Heart right ventricle (tissue), 16 donors: ENCODE measurements around the gene FBXO24. TPM values are rescaled to one million over a fixed set of nuclear protein-coding genes. Genes with fewer than 3 reads are reported as not detected.

ENCODE experiments used
- ATAC-seq, 8 donors: fragments of 200-7000 bp; cut with Tn5 transposase; one replicate each; pipeline ENCODE4 v1.9.1; 2020; ENCODE audit warnings: mild to moderate bottlenecking in 8 of 8, moderate library complexity in 8 of 8, moderate number of reproducible peaks in 1 of 8
- DNase-seq, 2 donors: peaks; one replicate each; pipeline ENCODE4 v3.0.0-alpha.2; 2020
- H3K27ac ChIP-seq, 10 donors: fragments of 200-600 bp; sonication (generic) in 2 of 10; one replicate each; pipeline versions ENCODE4 v1.5.0 to v1.8.0; 2020 to 2022; ENCODE audit warnings: mild to moderate bottlenecking in 3 of 10
- H3K27me3 ChIP-seq, 7 donors: fragments of 200-600 bp; one replicate each; pipeline ENCODE4 v1.8.0; 2021 to 2022; ENCODE audit warnings: mild to moderate bottlenecking in 2 of 7
- H3K36me3 ChIP-seq, 9 donors: fragments of 200-600 bp; sonication (generic) in 1 of 9; one replicate each; pipeline versions ENCODE4 v1.5.0 to v1.8.0; 2020 to 2022; ENCODE audit warnings: mild to moderate bottlenecking in 2 of 9
- H3K4me1 ChIP-seq, 9 donors: fragments of 200-600 bp; sonication (generic) in 1 of 9; one replicate each; pipeline versions ENCODE4 v1.5.0 to v1.8.0; 2020 to 2022; ENCODE audit warnings: mild to moderate bottlenecking in 4 of 9
- H3K4me3 ChIP-seq, 10 donors: fragments of 200-600 bp; sonication (generic) in 2 of 10; one replicate each; pipeline versions ENCODE4 v1.5.0 to v1.8.0; 2020 to 2022; ENCODE audit warnings: mild to moderate bottlenecking in 7 of 10, moderate library complexity in 2 of 10
- H3K9me3 ChIP-seq, 11 donors: fragments of 200-600 bp in 10 of 11; sonication (generic) in 2 of 11; one replicate each; pipeline versions ENCODE4 v1.5.0 to v1.8.0; 2013 to 2022; ENCODE audit warnings: mild to moderate bottlenecking in 2 of 11, control low read depth in 1 of 11, moderate library complexity in 1 of 11
- WGBS, 2 donors: extraction: QIAGEN DNeasy Blood & Tissue Kit; methylation state at CpG; one replicate each; pipeline ENCODE4 v1.1.7; 2013; ENCODE audit warnings: inconsistent platforms in 1 of 2; 5-methylcytosine and 5-hydroxymethylcytosine counted together
- intact Hi-C, 10 donors: fragments of 100-400 bp; cut with DNase I; formaldehyde crosslinking; loops; one replicate each; pipeline versions ENCODE4 v1.11.1 to v1.14.2; 2022
- polyA plus RNA-seq, 2 donors: library from polyadenylated mRNA; stranded (reverse); fragments of 200-250 nt; gene quantifications; one replicate each; pipeline ENCODE4 v1.2.3, GENCODE V29; 2013
- total RNA-seq, 10 donors: library from RNA; stranded (reverse); fragmentation: NEBNext Ultra II Directional in 3 of 10; extraction: Animal tissue kit (Norgen Biotek cat#: 25700) in 3 of 10; gene quantifications; one replicate each; pipeline versions ENCODE4 v1.2.1 to v1.2.4, GENCODE V29; 2021 to 2023
- TF ChIP-seq, protein P1 (sequence below), 9 donors: fragments of 200-600 bp; sonication (generic) in 2 of 9; IDR thresholded peaks; one replicate each; pipeline versions ENCODE4 v1.5.0 to v1.8.0; 2021 to 2022; ENCODE audit warnings: antibody characterized with exemption in 9 of 9, mild to moderate bottlenecking in 5 of 9, moderate library complexity in 1 of 9
- donor health status: Arrhythmogenic right ventricular cardiomyopathy.
- donor health status: ischemic (EF 13 %, LVEDD 7.1; RV severe dilation, severe dysfunction).
- donor health status: healthy with polysubstance abuse.
- donor health status: DM: no; HTN: yes; CAD: no.
- donor health status: DM: no; HTN: no; CAD: no.
- donor health status: ischemic (EF 25% LVEDD 6.9; RV normal size, moderate dysfunction).
- donor health status: ischemic (EF 25% LVEDD 5.7; RV mildly dilated, moderate dysfunction).
- donor health status: healthy.
- donor health status: DM: yes; HTN: yes; CAD: no.
- donor health status: Ischemic cardiomyopathy.
- donor health status: ischemic (EF 35%, LVEDD 5.7; RV mildly dilated, moderate dysfunction).
- donor health status: nonischemic (EF 11% LVEDD 7.7; RV severe dilation, severe dysfunction).
- donor health status: DM: yes; HTN: yes; CAD: no.
- donor health status: PGD.
- donor health status: ischemic (EF 29% LVEDD 5.4; RV normal size, mild dysfunction).
- donor health status: nonischemic (EF 23%, LVEDD 6.1; RV moderate dilation, normal function).

The FBXO24 gene
- total and polyA plus RNA-seq, 12 donors, result 0.15 to 0.73 (median 0.40) TPM; not detected in 2

DNA sequence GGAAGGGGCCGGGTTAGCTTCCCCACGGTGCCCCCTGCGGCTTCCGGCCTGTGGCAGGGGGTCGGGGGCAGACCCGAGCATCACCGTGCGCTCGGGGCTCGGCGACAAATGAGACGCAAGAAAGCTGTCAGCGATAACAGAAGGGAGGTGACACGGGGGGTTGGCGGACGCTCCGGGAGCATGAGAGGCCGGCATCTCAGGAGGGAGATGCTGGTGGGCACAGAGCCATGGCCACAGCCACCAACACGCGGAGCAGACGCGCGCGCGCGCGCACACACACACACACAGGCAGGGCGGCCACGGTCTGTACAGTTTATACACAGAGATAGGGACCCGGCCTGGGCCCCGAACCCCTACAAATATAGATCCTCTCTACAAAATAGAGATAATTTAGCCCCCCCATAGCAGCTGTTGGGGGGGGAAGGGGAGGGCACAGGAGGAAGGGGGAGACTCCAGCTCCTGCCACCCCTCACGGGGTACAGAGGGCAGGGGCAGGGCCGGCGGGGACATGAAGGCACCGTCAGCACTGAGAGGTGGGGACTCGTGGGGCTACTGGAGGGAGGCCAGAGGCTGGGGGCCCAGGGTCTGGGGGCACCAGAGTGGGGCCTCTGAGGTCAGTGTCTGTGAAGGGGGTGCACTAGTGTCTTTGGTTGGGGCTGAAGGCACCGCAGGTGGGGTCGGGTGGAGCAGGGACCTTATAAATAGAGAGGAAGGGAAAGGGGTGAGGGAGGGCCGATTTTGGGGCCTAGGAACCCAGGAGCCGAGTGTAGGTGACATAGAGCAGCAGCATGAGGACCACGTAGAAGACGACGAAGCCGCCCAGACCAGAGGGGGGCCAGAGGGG lies 11.5 kb upstream of the FBXO24 start:
- no peak for ATAC-seq
- Histone ChIP-seq H3K4me1 (peaks cover 0 to 16% (median 10%) of the 10 kb centered on the region in 9 donors), H3K4me3 (no peak overlapping the region), H3K9me3 (no peaks in the 10 kb centered on the region), H3K27me3 (peaks cover 0 to 17% (median 0%) of the 10 kb centered on the region in 7 donors), H3K36me3 (peaks cover 4 to 70% (median 55%) of the 10 kb centered on the region in 9 donors), H3K27ac (no peak overlapping the region)
- TF ChIP-seq, protein P1, sequence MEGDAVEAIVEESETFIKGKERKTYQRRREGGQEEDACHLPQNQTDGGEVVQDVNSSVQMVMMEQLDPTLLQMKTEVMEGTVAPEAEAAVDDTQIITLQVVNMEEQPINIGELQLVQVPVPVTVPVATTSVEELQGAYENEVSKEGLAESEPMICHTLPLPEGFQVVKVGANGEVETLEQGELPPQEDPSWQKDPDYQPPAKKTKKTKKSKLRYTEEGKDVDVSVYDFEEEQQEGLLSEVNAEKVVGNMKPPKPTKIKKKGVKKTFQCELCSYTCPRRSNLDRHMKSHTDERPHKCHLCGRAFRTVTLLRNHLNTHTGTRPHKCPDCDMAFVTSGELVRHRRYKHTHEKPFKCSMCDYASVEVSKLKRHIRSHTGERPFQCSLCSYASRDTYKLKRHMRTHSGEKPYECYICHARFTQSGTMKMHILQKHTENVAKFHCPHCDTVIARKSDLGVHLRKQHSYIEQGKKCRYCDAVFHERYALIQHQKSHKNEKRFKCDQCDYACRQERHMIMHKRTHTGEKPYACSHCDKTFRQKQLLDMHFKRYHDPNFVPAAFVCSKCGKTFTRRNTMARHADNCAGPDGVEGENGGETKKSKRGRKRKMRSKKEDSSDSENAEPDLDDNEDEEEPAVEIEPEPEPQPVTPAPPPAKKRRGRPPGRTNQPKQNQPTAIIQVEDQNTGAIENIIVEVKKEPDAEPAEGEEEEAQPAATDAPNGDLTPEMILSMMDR (IDR thresholded peaks at IDR 0.05), result no peak
- DNase-seq, result no peak
- WGBS, 2 donors, result 94% methylated on average over 44 of the region's 44 CpGs
- intact Hi-C loops, result no loop called here

DNA sequence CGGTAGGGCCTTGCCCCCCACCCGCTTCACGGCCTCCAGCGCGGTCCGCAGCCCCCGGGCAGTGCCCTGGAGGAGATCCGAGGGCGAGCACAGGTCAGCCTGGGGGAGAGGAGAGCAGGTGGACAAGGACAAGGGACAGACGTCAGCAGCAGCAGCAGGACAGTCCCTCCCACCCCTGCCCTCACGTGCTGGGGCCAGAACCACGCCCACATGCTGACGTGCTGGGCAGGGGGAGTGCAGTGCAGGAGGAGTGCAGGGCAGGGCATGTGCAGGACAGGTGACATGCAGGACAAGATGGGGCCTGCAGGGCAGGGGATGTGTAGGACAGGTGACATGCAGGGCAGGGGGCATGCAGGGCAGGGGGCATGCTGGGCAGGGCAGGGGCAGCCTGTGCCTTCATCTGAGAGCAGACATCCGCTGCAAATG lies 10.9 kb upstream of the FBXO24 start:
- intact Hi-C loops, result no loop called here
- Histone ChIP-seq H3K27me3 (peaks cover 0 to 11% (median 0%) of the 10 kb centered on the region in 7 donors), H3K9me3 (no peaks in the 10 kb centered on the region), H3K4me3 (no peak overlapping the region), H3K27ac (no peak overlapping the region), H3K4me1 (peaks cover 0 to 10% (median 4%) of the 10 kb centered on the region in 9 donors), H3K36me3 (peaks cover 4 to 76% (median 61%) of the 10 kb centered on the region in 9 donors)
- no peak for ATAC-seq
- TF ChIP-seq, protein P1 (IDR thresholded peaks at IDR 0.05), result no peak
- no peak for DNase-seq
- 74 to 82% methylated on average over 14 of the region's 14 CpGs for WGBS, 2 donors

GRCh38 chr7:100575746-100576383 lies 10.3 kb upstream of the FBXO24 start:
- Histone ChIP-seq H3K27ac (no peak overlapping the region), H3K9me3 (no peaks in the 10 kb centered on the region), H3K4me1 (peaks cover 0 to 3% (median 0%) of the 10 kb centered on the region in 9 donors), H3K4me3 (no peak overlapping the region), H3K36me3 (peaks cover 4 to 81% (median 65%) of the 10 kb centered on the region in 9 donors), H3K27me3 (peaks cover 0 to 4% (median 0%) of the 10 kb centered on the region in 7 donors)
- intact Hi-C loops, result no loop called here
- TF ChIP-seq, protein P1 (IDR thresholded peaks at IDR 0.05), result no peak
- WGBS, 2 donors, result 91% methylated on average over 17 of the region's 17 CpGs
- DNase-seq, result no peak
- no peak for ATAC-seq

DNA sequence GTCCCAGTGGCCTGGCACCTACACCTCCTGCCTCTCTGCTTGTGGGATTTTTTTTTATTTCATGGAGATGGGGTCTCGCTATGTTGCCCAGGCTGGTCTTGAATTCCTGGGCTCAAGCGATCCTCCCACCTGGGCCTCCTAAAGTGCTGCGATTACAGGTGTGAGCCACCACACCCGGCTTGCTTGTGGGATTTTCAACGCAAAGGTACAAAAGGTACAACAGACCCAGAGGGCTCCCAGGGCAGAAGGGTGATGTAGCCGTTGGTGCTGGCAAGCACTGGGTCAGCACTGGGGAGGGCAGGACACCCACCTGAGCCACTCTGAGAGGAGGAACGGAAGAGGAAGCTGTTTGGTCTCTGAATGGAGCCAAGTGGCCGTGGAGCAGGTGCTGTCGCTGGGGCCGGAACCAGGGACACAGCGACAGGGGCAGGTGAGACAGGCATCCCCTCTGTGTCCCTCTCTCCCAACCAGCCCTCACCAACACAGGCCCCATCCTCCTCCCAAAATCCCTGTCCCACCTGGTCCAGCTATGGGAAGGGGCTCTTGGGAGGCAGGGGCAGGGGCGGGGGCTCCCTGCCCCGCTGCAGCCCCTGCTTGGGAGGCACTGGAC lies 9.6 kb upstream of the FBXO24 start:
- Histone ChIP-seq H3K27me3 (no peaks in the 10 kb centered on the region), H3K4me3 (no peak overlapping the region), H3K36me3 (peaks cover 4 to 87% (median 71%) of the 10 kb centered on the region in 9 donors), H3K27ac (no peak overlapping the region), H3K4me1 (no peaks in the 10 kb centered on the region), H3K9me3 (no peaks in the 10 kb centered on the region)
- DNase-seq, result no peak
- 92 to 95% methylated on average over 13 of the region's 13 CpGs for WGBS, 2 donors
- intact Hi-C loops, result no loop called here
- ATAC-seq, result no peak
- TF ChIP-seq, protein P1 (IDR thresholded peaks at IDR 0.05), result no peak
